SK-N-SH (cell line): ENCODE results near the gene HOXA10.

Experiments used
- ELF1 ChIP-seq: IDR thresholded peaks from 2 replicates; pipeline ENCODE4 v1.4.0; 2012
- FOXJ3 ChIP-seq: sonication (generic); formaldehyde crosslinking; IDR thresholded peaks from 2 replicates; pipeline ENCODE4 v1.5.1; 2020; ENCODE audit warnings: mild to moderate bottlenecking, missing genetic modification reagents
- MEF2A ChIP-seq: IDR thresholded peaks from 2 replicates; pipeline ENCODE4 v1.4.0; 2012; ENCODE audit warnings: low read depth, borderline replicate concordance
- POLR2AphosphoS5 ChIP-seq: IDR thresholded peaks from 2 replicates; pipeline ENCODE4 v1.6.1; 2012; ENCODE audit warnings: low read depth, low read length
- RCOR1 ChIP-seq: fragments of 150-350 bp; IDR thresholded peaks from 2 replicates; pipeline ENCODE4 v1.6.1; 2017; ENCODE audit warnings: antibody characterized with exemption, low read length
- SMC3 ChIP-seq: IDR thresholded peaks from 2 replicates; pipeline ENCODE4 v1.6.1; 2012; ENCODE audit warnings: low read depth, low read length, improper control_type of control experiment
- TAF1 ChIP-seq: IDR thresholded peaks from 2 replicates; pipeline ENCODE4 v1.6.1; 2012; ENCODE audit warnings: low read depth, mild to moderate bottlenecking, low read length, moderate library complexity, borderline replicate concordance
- TF ChIP-seq, protein P1 (sequence below): fragments of 200-600 bp; sonication (generic); IDR thresholded peaks from 2 replicates; pipeline ENCODE4 v1.6.1; 2017; ENCODE audit warnings: antibody characterized with exemption, mild to moderate bottlenecking, moderate library complexity
- TF ChIP-seq, protein P2 (sequence below): IDR thresholded peaks from 2 replicates; pipeline ENCODE4 v1.4.0; 2012; ENCODE audit warnings: low read depth, borderline replicate concordance
- TF ChIP-seq, protein P3 (sequence below): IDR thresholded peaks from 2 replicates; pipeline ENCODE4 v1.6.1; 2012; ENCODE audit warnings: mild to moderate bottlenecking, low read depth, low read length, moderate library complexity
- TF ChIP-seq, protein P4 (sequence below): IDR thresholded peaks from 2 replicates; pipeline ENCODE4; 2012
- TF ChIP-seq, protein P5 (sequence below): IDR thresholded peaks from 2 replicates; pipeline ENCODE4 v1.4.0; 2012; ENCODE audit warnings: low read depth

DNA sequence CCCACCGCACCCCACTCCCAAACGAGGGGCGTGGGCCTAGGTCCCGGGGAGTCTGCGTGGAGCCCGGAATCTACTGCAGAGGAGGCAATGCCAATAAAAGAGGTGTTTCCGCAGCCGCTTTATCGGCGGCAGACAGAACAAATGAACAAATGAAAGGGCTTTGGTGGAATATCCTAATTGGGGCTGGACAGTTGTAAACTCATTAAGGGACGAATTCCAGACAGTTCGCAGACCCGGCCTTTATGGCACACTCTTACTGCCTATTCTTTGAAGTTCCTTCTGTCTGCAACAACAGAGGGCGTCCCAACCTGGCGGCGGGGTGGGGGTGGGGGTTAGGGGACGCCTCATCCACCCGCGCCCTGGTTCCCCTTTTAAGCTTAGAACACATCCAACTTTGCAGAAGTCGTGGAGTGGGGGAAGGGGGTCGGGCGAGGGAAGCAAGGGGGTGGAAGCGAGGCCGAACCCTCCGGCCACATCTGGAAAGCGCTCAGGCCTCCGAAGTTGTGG, 12.9 kb downstream of the HOXA10 start:
- TF ChIP-seq, protein P1, sequence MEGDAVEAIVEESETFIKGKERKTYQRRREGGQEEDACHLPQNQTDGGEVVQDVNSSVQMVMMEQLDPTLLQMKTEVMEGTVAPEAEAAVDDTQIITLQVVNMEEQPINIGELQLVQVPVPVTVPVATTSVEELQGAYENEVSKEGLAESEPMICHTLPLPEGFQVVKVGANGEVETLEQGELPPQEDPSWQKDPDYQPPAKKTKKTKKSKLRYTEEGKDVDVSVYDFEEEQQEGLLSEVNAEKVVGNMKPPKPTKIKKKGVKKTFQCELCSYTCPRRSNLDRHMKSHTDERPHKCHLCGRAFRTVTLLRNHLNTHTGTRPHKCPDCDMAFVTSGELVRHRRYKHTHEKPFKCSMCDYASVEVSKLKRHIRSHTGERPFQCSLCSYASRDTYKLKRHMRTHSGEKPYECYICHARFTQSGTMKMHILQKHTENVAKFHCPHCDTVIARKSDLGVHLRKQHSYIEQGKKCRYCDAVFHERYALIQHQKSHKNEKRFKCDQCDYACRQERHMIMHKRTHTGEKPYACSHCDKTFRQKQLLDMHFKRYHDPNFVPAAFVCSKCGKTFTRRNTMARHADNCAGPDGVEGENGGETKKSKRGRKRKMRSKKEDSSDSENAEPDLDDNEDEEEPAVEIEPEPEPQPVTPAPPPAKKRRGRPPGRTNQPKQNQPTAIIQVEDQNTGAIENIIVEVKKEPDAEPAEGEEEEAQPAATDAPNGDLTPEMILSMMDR, result 0 out of 2 replicates have a peak, but pooled peaks have one; percentile 35
- no peak for TF ChIP-seq RCOR1
- no peak for TF ChIP-seq ELF1
- no peak for TF ChIP-seq MEF2A
- TF ChIP-seq TAF1, result no peak
- TF ChIP-seq, protein P2, sequence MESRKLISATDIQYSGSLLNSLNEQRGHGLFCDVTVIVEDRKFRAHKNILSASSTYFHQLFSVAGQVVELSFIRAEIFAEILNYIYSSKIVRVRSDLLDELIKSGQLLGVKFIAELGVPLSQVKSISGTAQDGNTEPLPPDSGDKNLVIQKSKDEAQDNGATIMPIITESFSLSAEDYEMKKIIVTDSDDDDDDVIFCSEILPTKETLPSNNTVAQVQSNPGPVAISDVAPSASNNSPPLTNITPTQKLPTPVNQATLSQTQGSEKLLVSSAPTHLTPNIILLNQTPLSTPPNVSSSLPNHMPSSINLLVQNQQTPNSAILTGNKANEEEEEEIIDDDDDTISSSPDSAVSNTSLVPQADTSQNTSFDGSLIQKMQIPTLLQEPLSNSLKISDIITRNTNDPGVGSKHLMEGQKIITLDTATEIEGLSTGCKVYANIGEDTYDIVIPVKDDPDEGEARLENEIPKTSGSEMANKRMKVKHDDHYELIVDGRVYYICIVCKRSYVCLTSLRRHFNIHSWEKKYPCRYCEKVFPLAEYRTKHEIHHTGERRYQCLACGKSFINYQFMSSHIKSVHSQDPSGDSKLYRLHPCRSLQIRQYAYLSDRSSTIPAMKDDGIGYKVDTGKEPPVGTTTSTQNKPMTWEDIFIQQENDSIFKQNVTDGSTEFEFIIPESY, result no peak
- TF ChIP-seq, protein P3, sequence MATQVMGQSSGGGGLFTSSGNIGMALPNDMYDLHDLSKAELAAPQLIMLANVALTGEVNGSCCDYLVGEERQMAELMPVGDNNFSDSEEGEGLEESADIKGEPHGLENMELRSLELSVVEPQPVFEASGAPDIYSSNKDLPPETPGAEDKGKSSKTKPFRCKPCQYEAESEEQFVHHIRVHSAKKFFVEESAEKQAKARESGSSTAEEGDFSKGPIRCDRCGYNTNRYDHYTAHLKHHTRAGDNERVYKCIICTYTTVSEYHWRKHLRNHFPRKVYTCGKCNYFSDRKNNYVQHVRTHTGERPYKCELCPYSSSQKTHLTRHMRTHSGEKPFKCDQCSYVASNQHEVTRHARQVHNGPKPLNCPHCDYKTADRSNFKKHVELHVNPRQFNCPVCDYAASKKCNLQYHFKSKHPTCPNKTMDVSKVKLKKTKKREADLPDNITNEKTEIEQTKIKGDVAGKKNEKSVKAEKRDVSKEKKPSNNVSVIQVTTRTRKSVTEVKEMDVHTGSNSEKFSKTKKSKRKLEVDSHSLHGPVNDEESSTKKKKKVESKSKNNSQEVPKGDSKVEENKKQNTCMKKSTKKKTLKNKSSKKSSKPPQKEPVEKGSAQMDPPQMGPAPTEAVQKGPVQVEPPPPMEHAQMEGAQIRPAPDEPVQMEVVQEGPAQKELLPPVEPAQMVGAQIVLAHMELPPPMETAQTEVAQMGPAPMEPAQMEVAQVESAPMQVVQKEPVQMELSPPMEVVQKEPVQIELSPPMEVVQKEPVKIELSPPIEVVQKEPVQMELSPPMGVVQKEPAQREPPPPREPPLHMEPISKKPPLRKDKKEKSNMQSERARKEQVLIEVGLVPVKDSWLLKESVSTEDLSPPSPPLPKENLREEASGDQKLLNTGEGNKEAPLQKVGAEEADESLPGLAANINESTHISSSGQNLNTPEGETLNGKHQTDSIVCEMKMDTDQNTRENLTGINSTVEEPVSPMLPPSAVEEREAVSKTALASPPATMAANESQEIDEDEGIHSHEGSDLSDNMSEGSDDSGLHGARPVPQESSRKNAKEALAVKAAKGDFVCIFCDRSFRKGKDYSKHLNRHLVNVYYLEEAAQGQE, result no peak
- TF ChIP-seq POLR2AphosphoS5, result no peak
- TF ChIP-seq, protein P4, sequence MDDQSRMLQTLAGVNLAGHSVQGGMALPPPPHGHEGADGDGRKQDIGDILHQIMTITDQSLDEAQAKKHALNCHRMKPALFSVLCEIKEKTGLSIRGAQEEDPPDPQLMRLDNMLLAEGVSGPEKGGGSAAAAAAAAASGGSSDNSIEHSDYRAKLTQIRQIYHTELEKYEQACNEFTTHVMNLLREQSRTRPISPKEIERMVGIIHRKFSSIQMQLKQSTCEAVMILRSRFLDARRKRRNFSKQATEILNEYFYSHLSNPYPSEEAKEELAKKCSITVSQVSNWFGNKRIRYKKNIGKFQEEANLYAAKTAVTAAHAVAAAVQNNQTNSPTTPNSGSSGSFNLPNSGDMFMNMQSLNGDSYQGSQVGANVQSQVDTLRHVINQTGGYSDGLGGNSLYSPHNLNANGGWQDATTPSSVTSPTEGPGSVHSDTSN, result no peak
- TF ChIP-seq SMC3, result no peak
- TF ChIP-seq, protein P5, sequence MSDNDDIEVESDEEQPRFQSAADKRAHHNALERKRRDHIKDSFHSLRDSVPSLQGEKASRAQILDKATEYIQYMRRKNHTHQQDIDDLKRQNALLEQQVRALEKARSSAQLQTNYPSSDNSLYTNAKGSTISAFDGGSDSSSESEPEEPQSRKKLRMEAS, result no peak
- TF ChIP-seq FOXJ3 (CRISPR knock-in tag), result no peak
